HG03135 (cell line): ENCODE data around the gene MS4A10.
"Not testable (repeated sequence)": the region's sequence is repeated elsewhere in the genome, so short reads cannot be mapped to it uniquely, and the experiment has no call there.

ENCODE experiments used
- ATAC-seq: cut with Tn5 transposase; IDR thresholded peaks from one replicate; pipeline ENCODE4 v1.9.1; 2021; ENCODE audit warnings: mild to moderate bottlenecking, moderate library complexity; ENCODE audit not compliant: unreplicated experiment

Gene MS4A10

GRCh38 chr11:60785136-60785535 lies at the start of gene MS4A10:
Gene MS4A10 (plus strand): TSS chr11:60785333. CDS start chr11:60790336, 5,003 bp downstream.
- ATAC-seq: no peak

GRCh38 chr11:60739114-60739513 lies 46.0 kb upstream of the MS4A10 start:
- ATAC-seq: no peak

DNA sequence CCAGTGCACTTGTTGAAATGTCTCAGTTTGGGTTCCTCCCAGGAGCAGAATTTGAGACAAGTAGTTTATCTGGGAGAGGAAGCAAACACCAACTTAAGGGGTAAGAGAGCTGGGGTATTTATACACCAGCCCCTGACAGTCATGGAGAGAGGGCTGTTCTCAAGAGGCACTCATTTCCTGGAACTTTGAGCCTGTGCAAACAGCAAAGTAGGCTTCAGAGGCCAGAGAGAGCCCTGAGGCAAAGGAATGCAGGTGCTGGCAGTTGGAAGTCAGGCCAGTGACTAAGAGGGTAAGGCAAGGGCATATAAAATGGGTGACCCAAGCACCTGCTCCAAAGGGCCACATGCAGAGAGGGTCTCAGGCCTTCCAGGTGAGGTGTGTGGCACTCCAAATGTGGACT lies 44.6 kb upstream of the MS4A10 start:
- ATAC-seq: no peak

DNA sequence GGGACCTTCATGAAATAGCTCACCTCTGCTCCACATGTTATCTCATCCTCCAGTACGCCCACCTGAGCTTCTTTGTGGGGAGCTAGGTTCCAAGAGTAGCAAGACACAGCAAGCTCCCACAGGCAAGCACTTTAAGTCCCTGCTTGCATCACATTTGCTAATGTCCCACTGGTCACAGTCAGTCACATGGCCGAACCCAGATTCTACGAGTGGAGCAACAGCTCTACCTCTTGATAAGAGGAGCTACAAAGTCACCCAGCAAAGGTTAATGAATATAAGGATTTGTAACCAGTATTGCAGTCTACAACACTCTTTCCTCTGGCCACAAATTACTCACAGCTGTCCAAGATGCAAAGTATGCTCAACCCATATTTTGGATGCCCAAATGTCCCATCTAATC lies 43.7 kb upstream of the MS4A10 start:
- ATAC-seq: no peak

DNA sequence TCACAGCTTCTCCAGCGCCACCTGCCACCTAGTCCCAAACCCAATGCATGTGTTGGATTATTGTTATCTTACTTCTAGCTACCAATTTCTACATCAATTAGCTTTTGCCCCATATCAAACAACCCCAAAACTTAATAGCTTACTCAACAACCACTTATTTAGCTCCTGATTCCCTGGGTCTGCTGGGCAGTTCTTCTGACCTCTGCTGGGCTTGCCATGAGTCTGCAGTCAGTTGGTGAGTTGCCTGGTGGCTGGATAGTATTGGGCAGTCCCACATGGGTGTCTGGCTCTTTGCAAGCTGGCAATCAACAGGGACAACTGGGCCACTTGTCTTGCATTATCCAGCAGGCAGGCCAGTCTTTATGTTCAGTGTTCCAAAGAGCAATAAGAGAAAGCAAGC lies 42.1 kb upstream of the MS4A10 start:
- ATAC-seq: no peak

DNA sequence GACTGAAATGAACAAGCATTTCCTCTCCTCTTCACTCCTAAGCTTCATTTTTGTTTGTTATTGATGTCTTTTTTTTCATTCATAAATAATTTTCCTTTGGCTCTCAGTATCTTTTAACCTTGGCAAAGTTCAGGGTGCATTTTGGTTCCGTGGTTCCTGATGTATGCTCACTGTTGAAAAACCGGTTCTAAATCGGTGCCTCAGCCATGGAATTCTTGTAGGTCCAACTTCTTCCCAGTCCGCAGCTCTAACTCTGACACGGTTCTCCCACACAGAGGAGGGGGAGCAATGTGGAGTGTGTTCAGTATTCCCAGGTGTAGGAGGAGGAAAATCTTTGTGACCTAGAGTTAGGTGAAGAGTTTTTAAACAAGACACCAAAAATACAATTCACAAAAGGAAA lies 41.0 kb upstream of the MS4A10 start:
- no peak for ATAC-seq

GRCh38 chr11:60747359-60747873 lies 37.7 kb upstream of the MS4A10 start:
- ATAC-seq: no peak

DNA sequence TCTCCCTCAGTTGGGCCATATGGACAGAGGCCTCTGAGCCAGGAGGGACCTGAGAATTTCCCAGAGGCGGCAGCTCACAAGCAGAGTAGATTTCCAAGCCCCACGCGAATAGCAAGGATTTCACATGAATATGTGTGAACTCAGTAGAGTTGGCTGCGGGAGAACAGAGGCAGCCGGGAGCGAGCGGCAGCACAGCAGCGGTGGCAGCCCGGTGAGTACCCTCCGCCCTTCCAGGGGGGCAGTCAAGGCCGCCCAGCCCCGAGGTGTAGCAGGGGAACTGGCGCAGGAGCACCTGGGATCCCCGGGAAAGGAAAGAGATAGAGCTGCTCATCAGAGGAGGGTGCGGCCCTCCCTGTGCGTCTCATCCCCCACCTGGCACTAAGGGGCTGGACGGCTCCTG lies 36.9 kb upstream of the MS4A10 start:
- no peak for ATAC-seq

GRCh38 chr11:60748821-60749220 lies 36.3 kb upstream of the MS4A10 start:
- no peak for ATAC-seq

- no peak for ATAC-seq
These were observed 34.2 kb upstream of the MS4A10 start for GRCh38 chr11:60750911-60751310.

DNA sequence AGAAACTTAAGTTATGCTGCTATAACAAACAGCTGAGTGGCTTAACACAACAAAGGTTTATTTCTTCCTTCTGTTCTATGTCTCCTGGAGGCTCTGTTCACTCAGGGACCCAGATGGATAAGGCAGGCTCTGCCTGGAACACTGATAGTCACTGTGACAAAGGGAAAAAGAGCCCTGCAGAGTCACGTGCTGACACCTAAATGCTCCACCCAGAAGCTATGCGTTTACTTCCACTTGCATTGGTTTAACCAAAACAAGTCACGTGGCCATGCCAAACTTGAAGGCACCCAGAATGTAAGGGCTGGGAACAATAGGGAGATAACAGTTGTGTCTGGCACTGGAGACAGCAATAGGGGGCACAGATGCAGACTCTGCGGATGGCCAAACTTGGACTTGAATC lies 31.8 kb upstream of the MS4A10 start:
- ATAC-seq: no peak

DNA sequence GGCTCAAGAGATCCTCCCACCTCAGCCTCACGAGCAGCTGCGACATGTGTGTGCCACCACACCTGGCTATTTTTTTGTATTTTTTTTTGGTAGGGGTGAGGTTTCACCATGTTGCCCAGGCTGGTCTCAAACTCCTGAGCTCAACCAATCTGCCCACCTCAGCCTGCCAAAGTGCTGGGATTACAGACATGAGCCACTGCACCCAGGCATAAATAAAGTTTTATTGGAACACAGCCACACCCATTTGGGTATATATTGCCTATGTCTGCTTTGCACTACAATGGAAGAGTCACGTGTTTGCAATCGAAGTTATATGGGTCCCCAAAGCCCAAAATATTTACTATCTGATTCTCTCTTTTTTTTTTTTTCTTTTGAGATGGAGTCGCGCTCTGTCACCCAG lies 30.2 kb upstream of the MS4A10 start:
- ATAC-seq: no peak

- ATAC-seq: no peak
These were observed 28.7 kb upstream of the MS4A10 start, which contains the start of gene MS4A15 for GRCh38 chr11:60756307-60757032. Gene MS4A15 (plus strand): TSS chr11:60756867. CDS start chr11:60763734, 6,867 bp downstream.

- ATAC-seq: no peak
These were observed 27.8 kb upstream of the MS4A10 start for GRCh38 chr11:60757231-60757800.

DNA sequence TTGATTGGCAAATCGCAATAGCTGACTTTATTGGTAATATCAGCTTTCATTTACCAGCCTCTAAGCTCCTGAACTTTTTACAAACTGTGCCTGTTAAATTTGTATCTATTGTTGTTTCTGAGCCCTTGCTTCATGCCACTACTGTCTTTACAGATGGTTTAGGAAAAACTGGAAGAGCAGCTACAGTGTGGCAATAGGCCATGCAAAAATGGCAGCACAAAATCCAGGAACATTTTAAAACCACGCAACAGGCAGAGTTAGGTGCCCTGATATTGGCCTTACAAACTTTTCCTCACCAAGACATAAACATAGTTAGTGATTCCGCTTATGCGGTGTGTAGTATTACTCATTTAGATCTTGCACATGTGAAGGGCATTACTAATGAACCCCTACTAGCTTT lies 26.5 kb upstream of the MS4A10 start:
- not testable (repeated sequence) for ATAC-seq

DNA sequence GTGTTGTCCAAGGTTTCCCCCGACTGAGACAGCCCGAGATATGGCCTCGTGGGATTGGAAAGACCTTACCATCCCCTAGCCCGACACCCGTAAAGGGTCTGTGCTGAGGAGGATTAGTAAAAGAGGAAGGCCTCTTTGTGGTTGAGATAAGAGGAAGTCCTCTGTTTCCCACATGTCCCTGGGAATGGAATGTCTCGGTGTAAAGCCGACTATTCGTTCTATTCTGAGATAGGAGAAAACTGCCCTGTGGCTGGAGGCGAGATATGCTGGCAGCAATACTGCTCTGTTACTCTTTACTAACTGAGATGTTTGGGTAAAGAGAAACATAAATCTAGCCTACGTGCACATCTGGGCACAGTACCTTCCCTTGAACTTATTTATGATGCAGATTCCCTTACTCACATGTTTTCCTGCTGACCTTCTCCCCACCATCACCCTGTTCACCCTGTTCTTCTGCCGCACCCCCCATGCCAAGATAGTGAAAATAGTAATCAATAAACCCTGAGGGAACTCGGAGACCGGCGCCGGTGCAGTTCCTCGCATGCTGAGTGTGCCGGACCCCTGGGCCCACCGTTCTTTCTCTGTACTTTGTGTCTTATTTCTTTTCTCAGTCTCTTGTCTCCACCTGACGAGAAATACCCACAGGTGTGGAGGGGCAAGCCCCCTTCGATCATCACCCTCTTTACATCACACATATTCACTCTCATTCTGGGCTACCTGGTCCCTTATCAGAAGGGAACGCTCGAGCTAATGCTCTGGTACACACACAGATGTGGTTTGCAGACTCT lies 25.5 kb upstream of the MS4A10 start:
- not testable (repeated sequence) for ATAC-seq

DNA sequence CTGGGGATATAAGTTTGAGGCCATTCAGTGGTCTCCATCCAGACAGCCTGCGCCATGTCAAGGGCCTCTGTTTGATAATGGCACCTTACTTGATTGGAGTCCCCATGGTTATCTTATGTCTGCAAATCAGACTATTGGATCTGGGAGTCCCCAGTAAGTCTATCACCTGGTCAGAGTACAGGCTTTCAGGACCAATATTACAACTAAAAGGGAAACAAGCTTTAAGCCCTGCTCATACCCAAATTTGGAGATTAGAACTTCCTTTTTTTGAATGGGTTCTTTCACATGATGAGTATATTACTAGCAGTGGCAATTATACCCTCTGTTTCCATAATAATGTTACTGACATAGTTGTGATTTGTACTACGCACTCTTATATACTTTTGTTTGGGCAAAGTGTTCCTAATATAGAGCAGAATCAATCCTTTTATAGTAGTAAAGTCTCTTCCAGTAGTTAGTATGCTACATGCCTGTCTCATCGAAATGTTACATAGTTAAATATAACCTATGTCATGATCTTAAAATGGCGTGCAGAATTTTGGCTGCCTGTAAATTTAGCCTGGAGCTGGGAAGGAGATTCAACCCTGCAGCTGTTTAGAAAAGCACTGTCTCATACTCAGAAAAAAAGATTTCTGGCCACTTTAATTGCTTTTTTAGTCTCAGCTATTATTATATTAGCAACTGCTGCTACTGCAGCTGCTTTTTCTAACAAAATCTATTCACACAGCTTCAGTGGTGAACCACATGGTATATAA lies 23.5 kb upstream of the MS4A10 start:
- ATAC-seq: no peak

GRCh38 chr11:60762851-60763691 lies 22.1 kb upstream of the MS4A10 start:
- ATAC-seq: peak; percentile 66

DNA sequence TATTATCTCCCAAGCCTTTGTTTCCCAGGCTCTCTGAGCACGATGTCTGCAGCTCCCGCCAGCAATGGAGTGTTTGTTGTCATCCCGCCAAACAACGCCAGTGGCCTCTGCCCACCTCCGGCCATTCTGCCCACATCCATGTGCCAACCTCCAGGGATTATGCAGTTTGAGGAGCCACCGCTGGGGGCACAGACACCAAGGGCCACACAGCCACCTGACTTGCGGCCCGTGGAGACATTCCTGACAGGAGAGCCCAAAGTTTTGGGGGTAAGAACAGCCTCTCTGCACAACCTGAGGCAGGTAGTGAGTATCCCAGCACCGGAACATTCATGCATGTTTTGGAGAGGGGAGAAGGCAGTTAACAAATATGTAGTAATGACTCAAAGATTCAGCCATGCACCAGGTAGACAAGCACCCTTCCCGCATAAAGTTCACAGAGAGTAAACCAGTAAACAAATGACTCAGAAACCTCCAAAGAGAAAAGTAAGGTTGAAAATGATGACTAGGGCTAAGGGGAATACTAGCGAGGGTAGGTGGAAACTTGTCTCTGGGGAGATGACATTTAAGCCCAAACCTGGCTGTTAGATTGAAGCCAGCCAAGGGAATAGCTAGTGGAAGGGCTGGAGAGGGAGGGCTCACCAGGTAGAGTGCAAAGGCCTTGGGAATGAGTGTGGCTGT lies 21.3 kb upstream of the MS4A10 start:
- ATAC-seq: no peak
